CD8-positive, alpha-beta memory T cell (primary cell): Measurements from ENCODE around the gene CHST2. TPM values are rescaled to one million over a fixed set of nuclear protein-coding genes. Genes with fewer than 3 reads are reported as not detected.

Source experiments
- polyA plus RNA-seq: library from polyadenylated mRNA; unstranded; fragments of 300-500 nt; fragmentation: Illumina TruSeq; gene quantifications from one replicate; pipeline ENCODE4 v1.2.3, GENCODE V29; 2021
- total RNA-seq, 2 experiments: library from RNA; stranded (reverse); gene quantifications; one replicate each; pipeline ENCODE4 v1.2.3, GENCODE V29; 2021

The CHST2 gene
- total and polyA plus RNA-seq, 3 experiments from 2014 or later = 2.9 to 6.2 (median 3.0) TPM

Other genes starting within 250 kb of the CHST2 start
- not detected for gene PCOLCE2, start 230.7 kb upstream of the CHST2 start, total RNA-seq
- gene PCOLCE2, start 230.7 kb upstream of the CHST2 start, polyA plus RNA-seq = not detected
- not detected for gene PAQR9, start 156.1 kb upstream of the CHST2 start, total RNA-seq
- gene PAQR9, start 156.1 kb upstream of the CHST2 start, polyA plus RNA-seq = not detected
- 100 to 1,000 TPM; 146 to 148 TPM for gene U2SURP, start 118.2 kb upstream of the CHST2 start, total RNA-seq
- gene U2SURP, start 118.2 kb upstream of the CHST2 start, polyA plus RNA-seq = 121 TPM